Activated CD4-positive, alpha-beta T cell treated with anti-CD3 and anti-CD28 coated beads, Interleukin-2, amount 10 ng/mL, durations not matched to agents 7 days and 5 days (primary cell): ENCODE data around the gene CD300LB. TPM values are rescaled to one million over a fixed set of nuclear protein-coding genes. Genes with fewer than 3 reads are reported as not detected.
"Not testable (repeated sequence)": the region's sequence is repeated elsewhere in the genome, so short reads cannot be mapped to it uniquely, and the experiment has no call there.

Experiments
- CTCF ChIA-PET: fragments of 350-600 bp; sonication (Branson Sonifier 250); formaldehyde crosslinking; loops from one replicate; lab custom pipeline; 2021; ENCODE audit warnings: antibody characterized with exemption; lab: Charles Lee
- POLR2A ChIA-PET: fragments of 350-600 bp; sonication (Branson Sonifier 250); formaldehyde crosslinking; loops from one replicate; lab custom pipeline; 2021; ENCODE audit warnings: antibody characterized with exemption; lab: Charles Lee
- DNase-seq: peaks from one replicate; pipeline ENCODE4 v3.0.0-alpha.2; 2020
- H3K27ac Mint-ChIP-seq: one replicate; pipeline ENCODE4 v1.8.0; 2021; ENCODE audit warnings: mild to moderate bottlenecking, moderate library complexity, mixed read lengths
- H3K27me3 Mint-ChIP-seq: one replicate; pipeline ENCODE4 v1.8.0; 2021; ENCODE audit warnings: mixed read lengths
- H3K36me3 Mint-ChIP-seq: one replicate; pipeline ENCODE4 v1.8.0; 2021; ENCODE audit warnings: low read depth, mixed read lengths
- H3K4me1 Mint-ChIP-seq: one replicate; pipeline ENCODE4 v1.8.0; 2021; ENCODE audit warnings: mixed read lengths
- H3K4me3 Mint-ChIP-seq: one replicate; pipeline ENCODE4 v1.8.0; 2021; ENCODE audit warnings: mild to moderate bottlenecking, moderate library complexity, mixed read lengths
- H3K9me3 Mint-ChIP-seq: one replicate; pipeline ENCODE4 v1.8.0; 2021; ENCODE audit warnings: mixed read lengths
- total RNA-seq, 2 experiments: library from RNA; stranded (reverse); gene quantifications; one replicate each; pipeline ENCODE4 v1.2.3, GENCODE V29; 2021

Gene CD300LB
- total RNA-seq, 2 experiments from 2014 or later = not detected

DNA sequence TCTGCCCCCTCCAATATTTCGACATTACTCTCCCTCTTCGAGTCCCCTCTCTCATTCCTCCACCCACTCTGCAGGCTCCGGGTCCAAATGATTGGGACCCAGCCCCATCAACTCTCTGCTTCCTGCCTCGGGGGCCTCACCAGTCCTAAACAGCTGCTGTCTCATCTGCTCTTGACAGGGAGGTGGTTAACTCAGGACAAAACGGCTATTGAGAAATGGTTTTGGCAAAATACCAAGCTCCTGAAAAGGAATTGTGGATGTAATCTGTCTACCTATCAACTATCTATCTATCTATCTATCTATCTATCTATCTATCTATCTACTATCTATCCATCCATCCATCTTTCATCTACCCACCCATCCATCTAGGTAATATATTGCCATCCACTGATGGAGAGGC is 33.9 kb upstream of the CD300LB start:
- H3K27ac Mint-ChIP-seq = no peak overlapping the region
- H3K27me3 Mint-ChIP-seq = peaks cover 10% of the 10 kb centered on the region
- CTCF ChIA-PET = no interaction called here
- peaks cover 12% of the 10 kb centered on the region for H3K4me1 Mint-ChIP-seq
- POLR2A ChIA-PET = no interaction called here
- H3K36me3 Mint-ChIP-seq = no peaks in the 10 kb centered on the region
- H3K9me3 Mint-ChIP-seq = no peaks in the 10 kb centered on the region
- no peak overlapping the region for H3K4me3 Mint-ChIP-seq
- no peak for DNase-seq

DNA sequence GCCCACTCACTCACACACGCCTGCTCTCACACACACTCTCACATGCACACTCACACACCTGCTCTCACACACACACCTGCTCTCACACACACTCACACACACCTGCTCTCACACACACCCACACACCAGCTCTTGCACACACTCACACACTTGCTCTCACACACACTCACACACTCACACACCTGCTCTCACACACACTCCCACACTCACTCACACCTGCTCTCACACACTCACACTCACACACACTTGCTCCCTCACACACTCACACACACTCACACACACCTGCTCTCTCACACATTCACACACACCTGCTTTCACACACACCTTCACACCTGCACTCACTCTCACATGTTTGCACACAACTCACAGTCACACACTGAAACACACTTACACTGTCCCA is 32.1 kb upstream of the CD300LB start:
- DNase-seq = no peak
- peaks cover 10% of the 10 kb centered on the region for H3K27me3 Mint-ChIP-seq
- ChIA-PET POLR2A (no interaction called here), CTCF (no interaction called here)
- no peak overlapping the region for H3K4me3 Mint-ChIP-seq
- H3K9me3 Mint-ChIP-seq = peaks cover 3% of the 10 kb centered on the region
- peaks cover 20% of the 10 kb centered on the region for H3K4me1 Mint-ChIP-seq
- H3K27ac Mint-ChIP-seq = no peak overlapping the region
- H3K36me3 Mint-ChIP-seq = peaks cover 4% of the 10 kb centered on the region

DNA sequence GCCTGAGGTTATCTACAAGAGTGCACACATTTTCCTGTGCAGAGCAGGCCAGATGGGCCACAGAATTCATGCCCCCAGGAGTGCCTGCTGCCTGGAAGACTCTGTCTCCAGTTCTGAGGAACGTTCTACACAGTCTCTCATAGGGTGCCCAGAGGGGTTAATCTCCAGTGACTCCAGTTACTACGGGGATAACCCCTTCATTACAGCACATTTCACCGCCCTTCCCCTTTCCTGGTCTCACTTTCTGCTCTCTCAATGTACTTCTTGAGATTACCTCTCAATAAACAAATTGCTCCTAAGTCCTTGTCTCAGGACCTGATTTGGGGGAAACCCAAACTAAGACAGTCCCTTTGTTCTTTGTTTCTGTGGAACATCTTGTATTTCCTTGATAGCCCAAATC is 30.3 kb upstream of the CD300LB start:
- ChIA-PET CTCF (interaction anchor here (1.2 kb wide), 1 partner anchor 8 kb away, joined by 4 read pairs; no protein-coding TSS in a partner anchor), POLR2A (no interaction called here)
- DNase-seq = no peak
- peaks cover 4% of the 10 kb centered on the region for H3K36me3 Mint-ChIP-seq
- peaks cover 4% of the 10 kb centered on the region for H3K27me3 Mint-ChIP-seq
- peaks cover 29% of the 10 kb centered on the region for H3K4me1 Mint-ChIP-seq
- H3K4me3 Mint-ChIP-seq = no peak overlapping the region
- H3K9me3 Mint-ChIP-seq = peaks cover 9% of the 10 kb centered on the region
- H3K27ac Mint-ChIP-seq = no peak overlapping the region

DNA sequence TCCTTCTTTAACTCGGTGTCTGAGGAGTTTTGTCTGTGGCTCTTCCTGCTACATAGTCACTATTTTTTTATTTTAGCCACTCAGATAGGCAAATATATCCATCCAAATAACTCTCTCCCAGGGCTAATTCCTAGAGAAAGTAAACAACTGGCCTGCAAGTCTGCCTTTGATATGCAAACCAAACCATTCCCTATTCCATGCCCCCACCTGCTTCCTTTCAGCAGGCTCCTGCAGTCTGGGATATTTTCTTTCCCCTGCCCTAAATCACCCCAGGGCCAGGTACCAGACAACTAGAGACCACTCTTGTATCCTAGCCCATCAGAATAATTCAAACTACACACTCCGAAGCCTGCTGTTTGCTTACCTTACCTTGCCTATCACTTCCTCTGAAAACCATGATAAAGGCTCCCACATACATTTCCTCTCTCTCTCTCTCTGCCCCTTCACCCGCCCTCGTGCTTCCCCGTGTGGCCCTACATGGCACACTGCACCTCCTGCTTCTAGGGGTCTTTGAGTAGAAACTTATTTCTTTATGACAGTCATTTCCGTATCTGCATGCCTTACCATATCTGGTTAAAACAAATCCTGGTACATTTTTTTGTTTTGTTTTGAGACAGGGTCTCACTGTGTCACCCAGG is 27.7 kb upstream of the CD300LB start:
- Mint-ChIP-seq H3K36me3 (peaks cover 7% of the 10 kb centered on the region), H3K9me3 (peaks cover 12% of the 10 kb centered on the region), H3K27me3 (peaks cover 2% of the 10 kb centered on the region), H3K4me1 (peaks cover 36% of the 10 kb centered on the region), H3K4me3 (peak overlapping the region; percentile 16), H3K27ac (peak overlapping the region; percentile 79)
- CTCF ChIA-PET = no interaction called here
- POLR2A ChIA-PET = no interaction called here
- DNase-seq = peak; percentile 35

DNA sequence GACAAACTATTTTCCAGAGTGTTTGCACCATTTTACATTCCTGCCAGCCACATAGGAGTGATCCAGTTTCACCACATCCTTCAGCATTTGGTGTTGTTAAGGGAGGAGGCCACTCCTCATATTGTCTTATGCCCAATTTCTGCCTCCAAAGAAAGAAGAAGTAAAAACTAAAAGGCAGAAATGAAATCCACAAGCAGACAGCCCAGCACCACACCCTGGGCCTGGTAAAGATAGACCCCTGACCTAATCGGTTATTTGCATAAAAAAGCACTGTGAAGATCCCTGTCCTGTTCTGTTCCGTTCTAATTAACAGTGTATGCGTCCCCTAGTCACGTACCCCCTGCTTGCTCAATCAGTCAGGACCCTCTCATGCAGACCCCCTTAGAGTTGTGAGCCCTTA is 27.1 kb upstream of the CD300LB start:
- DNase-seq, H3K36me3 Mint-ChIP-seq, POLR2A ChIA-PET, H3K4me3 Mint-ChIP-seq, H3K27me3 Mint-ChIP-seq: not testable (repeated sequence)
- CTCF ChIA-PET = interaction anchor here (1.4 kb wide), 1 partner anchor 8 kb away, joined by 4 read pairs; no protein-coding TSS in a partner anchor
- peaks cover 36% of the 10 kb centered on the region for H3K4me1 Mint-ChIP-seq
- H3K9me3 Mint-ChIP-seq = peaks cover 12% of the 10 kb centered on the region
- peak overlapping the region; percentile 1 for H3K27ac Mint-ChIP-seq

DNA sequence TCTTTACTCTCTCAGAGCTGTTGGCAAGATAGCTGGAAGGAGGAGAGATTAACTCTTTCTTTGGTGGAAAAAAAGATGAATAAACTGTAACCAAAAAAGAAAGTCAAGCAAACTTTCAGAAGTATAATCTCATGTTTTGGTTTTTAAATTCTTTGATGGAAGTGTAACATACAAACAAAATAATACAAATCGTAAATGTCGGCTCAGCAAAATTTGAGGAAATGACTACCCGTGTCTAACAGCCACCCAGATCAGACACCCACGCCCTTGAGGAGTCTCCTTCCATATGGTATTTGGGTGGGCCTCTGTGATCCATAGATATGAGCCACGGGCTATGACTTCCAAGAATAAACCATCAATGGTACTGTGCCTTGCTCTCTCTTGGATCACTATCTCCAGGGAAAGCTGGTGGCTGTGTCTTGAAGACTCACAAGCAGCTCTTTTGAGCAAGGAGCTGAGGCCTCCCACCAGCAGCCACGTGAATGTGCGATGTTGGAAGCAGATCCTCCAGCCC is 24.2 kb upstream of the CD300LB start:
- H3K9me3 Mint-ChIP-seq = peaks cover 12% of the 10 kb centered on the region

DNA sequence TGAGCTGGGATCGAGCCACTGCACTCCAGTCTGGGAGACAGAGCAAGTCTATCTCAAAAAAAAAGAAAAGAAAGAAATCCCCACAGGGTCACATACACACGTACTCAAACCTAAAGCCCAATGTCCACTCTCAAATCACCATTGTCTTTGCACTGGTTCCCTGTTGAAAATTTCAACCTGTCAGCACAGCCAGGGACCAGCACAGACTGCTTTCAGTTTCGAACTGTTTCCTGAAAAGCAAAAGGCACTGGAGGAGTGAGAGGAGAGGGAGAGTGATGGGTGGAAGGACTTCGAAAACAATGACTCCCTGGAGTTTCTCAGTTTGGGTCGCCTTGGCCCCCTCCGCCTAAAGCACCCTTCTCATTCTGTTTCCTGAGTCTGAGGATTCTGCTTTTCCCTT is 23.6 kb upstream of the CD300LB start:
- no peak for DNase-seq
- Mint-ChIP-seq H3K27me3 (peaks cover 6% of the 10 kb centered on the region), H3K27ac (peak overlapping the region; percentile 9), H3K36me3 (peaks cover 7% of the 10 kb centered on the region), H3K4me1 (peaks cover 34% of the 10 kb centered on the region), H3K9me3 (peaks cover 12% of the 10 kb centered on the region), H3K4me3 (no peak overlapping the region)
- ChIA-PET CTCF (no interaction called here), POLR2A (no interaction called here)

More for the DNA sequence above, 24.2 kb upstream of the CD300LB start:
- POLR2A ChIA-PET = no interaction called here
- CTCF ChIA-PET = interaction anchor here (0.8 kb wide), 1 partner anchor 10 kb away, joined by 3 read pairs; the partner anchor contains the start of gene CD300C
- peak overlapping the region; percentile 9 for H3K27ac Mint-ChIP-seq
- peaks cover 34% of the 10 kb centered on the region for H3K4me1 Mint-ChIP-seq
- H3K27me3 Mint-ChIP-seq = peaks cover 6% of the 10 kb centered on the region
- peaks cover 7% of the 10 kb centered on the region for H3K36me3 Mint-ChIP-seq
- H3K4me3 Mint-ChIP-seq = no peak overlapping the region
- DNase-seq = no peak

DNA sequence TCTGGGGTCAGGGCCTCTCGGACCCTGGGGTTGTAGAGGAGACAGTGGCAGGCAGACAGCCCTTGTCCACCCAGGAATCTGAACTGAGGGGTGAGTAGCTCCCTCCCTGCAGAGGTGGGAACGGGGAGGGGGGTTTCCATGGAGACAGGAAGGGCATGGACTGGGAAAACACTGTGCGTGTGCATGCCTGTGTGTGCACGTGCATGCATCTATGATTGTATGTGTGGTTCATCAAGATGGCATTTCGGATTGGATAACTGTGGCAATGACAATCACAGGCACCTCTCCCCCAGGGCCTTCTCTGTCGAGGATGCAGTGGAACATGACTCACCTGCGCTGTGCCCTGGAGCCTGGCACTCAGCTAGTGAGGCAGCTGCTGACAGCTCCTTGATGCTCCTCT is 20.8 kb upstream of the CD300LB start:
- Mint-ChIP-seq H3K9me3 (peaks cover 3% of the 10 kb centered on the region), H3K27ac (no peak overlapping the region), H3K4me3 (no peak overlapping the region), H3K27me3 (peaks cover 6% of the 10 kb centered on the region), H3K36me3 (peaks cover 2% of the 10 kb centered on the region), H3K4me1 (peaks cover 26% of the 10 kb centered on the region)
- CTCF ChIA-PET = no interaction called here
- no peak for DNase-seq
- POLR2A ChIA-PET = no interaction called here

DNA sequence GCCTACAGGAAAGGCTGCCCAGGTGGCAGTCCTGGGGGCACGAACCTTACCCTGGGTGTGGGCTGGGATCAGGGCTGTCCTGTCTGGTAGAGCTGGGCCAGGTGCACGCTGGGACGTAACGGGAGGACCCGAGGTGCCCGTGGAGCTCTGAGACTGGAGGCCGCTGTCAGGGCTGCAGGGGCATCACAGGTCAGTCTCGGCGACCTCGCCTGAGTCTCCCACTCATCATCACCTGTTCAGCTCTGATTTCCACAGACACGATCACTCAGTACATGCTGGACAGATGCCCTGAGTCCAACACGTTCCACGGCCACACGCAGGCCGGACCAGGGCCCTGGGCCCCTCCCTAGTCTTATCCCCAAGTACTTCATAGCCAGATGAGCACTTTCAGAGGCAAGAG is 19.3 kb upstream of the CD300LB start:
- no peak for DNase-seq
- H3K4me1 Mint-ChIP-seq = peaks cover 39% of the 10 kb centered on the region
- H3K9me3 Mint-ChIP-seq = no peaks in the 10 kb centered on the region
- H3K27me3 Mint-ChIP-seq = peaks cover 6% of the 10 kb centered on the region
- CTCF ChIA-PET = no interaction called here
- POLR2A ChIA-PET = no interaction called here
- H3K36me3 Mint-ChIP-seq = no peaks in the 10 kb centered on the region
- H3K4me3 Mint-ChIP-seq = no peak overlapping the region
- H3K27ac Mint-ChIP-seq = no peak overlapping the region

DNA sequence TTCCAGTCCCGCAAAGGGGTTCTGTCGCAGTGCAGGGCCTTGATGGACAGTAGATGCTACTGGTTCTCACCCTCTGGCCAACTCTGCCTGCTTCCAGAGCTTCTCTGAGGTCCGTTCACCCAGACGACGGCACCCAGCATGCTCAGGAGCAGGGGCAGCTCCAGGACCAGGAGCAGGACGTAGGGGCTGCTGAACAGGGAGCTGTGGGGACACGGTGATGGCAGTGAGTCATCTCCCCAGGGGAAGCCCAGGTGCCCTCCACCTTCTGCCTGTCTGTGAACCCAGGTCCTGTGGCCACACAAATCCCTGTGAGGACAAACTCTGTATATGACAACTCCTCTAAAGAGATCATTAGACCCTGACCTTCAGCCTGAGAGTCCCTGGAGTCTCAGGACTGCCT is 18.1 kb upstream of the CD300LB start:
- no peaks in the 10 kb centered on the region for H3K9me3 Mint-ChIP-seq
- no peaks in the 10 kb centered on the region for H3K36me3 Mint-ChIP-seq
- peaks cover 41% of the 10 kb centered on the region for H3K4me1 Mint-ChIP-seq
- no peak for DNase-seq
- ChIA-PET POLR2A (no interaction called here), CTCF (interaction anchor here (0.5 to 2.0 kb wide), 3 partner anchors 10 to 324 kb away, joined by 3 to 4 read pairs (median 3); no protein-coding TSS in a partner anchor)
- H3K27ac Mint-ChIP-seq = no peak overlapping the region
- no peak overlapping the region for H3K4me3 Mint-ChIP-seq
- peaks cover 6% of the 10 kb centered on the region for H3K27me3 Mint-ChIP-seq

DNA sequence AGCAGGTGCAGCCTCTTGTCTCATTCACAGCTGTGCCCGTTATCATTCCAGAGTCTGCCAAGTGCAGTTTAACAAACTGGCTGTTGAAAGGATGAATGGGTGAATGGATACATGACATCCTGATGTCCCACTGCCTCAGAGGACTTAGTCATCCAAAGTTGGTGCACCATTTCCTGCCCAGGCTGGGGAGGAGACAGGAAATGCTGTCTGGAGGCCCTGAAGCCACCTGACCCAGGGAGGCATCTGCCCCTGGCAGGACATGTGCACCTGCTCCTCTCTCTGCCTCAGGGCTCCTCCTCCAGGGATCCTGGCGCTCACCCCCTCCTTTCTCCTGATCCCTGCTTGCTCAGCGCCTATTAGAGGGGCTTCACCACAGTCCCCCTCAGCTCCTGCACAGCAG is 16.5 kb upstream of the CD300LB start:
- no peaks in the 10 kb centered on the region for H3K36me3 Mint-ChIP-seq
- POLR2A ChIA-PET = no interaction called here
- CTCF ChIA-PET = interaction anchor here (2.0 kb wide), 1 partner anchor 8 kb away, joined by 4 read pairs; no protein-coding TSS in a partner anchor
- H3K9me3 Mint-ChIP-seq = no peaks in the 10 kb centered on the region
- DNase-seq = peak; percentile 50
- H3K27ac Mint-ChIP-seq = peak overlapping the region; percentile 80
- peaks cover 42% of the 10 kb centered on the region for H3K4me1 Mint-ChIP-seq
- H3K27me3 Mint-ChIP-seq = no peaks in the 10 kb centered on the region
- H3K4me3 Mint-ChIP-seq = no peak overlapping the region

DNA sequence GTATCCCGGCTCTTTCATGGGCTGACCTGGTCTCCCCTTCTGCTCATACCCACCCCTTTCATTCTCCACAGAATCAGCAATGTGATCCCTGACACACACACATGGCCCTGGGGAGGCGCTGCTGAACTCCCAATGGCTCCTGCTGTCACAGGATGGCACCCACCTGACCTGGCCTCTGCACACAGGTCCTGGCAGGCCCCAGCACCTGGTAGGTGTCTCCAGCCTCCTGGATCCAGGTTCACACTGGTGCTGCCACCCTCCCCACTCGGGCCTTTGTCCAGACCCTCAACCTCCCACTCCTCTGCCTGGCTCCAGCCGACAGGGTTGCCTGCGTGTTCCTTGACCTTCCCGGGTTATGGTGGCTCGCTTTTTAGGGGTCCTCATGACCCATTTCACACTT is 16.0 kb upstream of the CD300LB start:
- ChIA-PET CTCF (no interaction called here), POLR2A (no interaction called here)
- no peak for DNase-seq
- H3K36me3 Mint-ChIP-seq = no peaks in the 10 kb centered on the region
- H3K27me3 Mint-ChIP-seq = no peaks in the 10 kb centered on the region
- H3K27ac Mint-ChIP-seq = peak overlapping the region; percentile 80
- peaks cover 42% of the 10 kb centered on the region for H3K4me1 Mint-ChIP-seq
- no peaks in the 10 kb centered on the region for H3K9me3 Mint-ChIP-seq
- no peak overlapping the region for H3K4me3 Mint-ChIP-seq

DNA sequence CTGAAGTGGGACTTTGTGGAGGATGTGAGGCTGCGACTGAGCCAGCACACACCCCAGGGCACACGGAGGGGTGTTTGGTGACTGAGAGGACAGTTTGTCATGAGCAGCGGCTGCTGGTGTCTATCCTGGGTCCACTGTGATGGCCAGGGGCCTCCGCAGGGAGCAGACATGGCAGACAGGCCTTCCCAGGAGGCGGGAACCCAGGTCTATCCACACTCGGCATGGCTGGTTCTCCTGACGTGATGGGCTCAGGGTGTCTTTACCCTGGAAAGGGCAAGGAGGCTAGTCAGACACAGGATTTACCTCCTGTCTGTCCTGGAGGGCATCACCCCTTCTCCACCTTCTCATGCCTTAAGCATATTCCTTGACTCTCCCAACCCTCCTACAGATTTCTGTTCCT is 15.3 kb upstream of the CD300LB start:
- no peak for DNase-seq
- CTCF ChIA-PET = interaction anchor here (0.7 kb wide), 1 partner anchor 89 kb away, joined by 4 read pairs; no protein-coding TSS in a partner anchor
- H3K36me3 Mint-ChIP-seq = no peaks in the 10 kb centered on the region
- H3K4me3 Mint-ChIP-seq = no peak overlapping the region
- H3K4me1 Mint-ChIP-seq = peaks cover 42% of the 10 kb centered on the region
- H3K27me3 Mint-ChIP-seq = no peaks in the 10 kb centered on the region
- POLR2A ChIA-PET = no interaction called here
- H3K9me3 Mint-ChIP-seq = no peaks in the 10 kb centered on the region
- H3K27ac Mint-ChIP-seq = peak overlapping the region; percentile 47
